Measurements from ENCODE around the gene ATP4B. TPM values are rescaled to one million over a fixed set of nuclear protein-coding genes. Genes with fewer than 3 reads are reported as not detected.

The ATP4B gene
- total RNA-seq, 1 donor, result not detected

- H3K36me3 ChIP-seq (ENCODE audit: insufficient read depth, low read length), result no peaks in the 10 kb centered on the region
- TF ChIP-seq, protein P1, sequence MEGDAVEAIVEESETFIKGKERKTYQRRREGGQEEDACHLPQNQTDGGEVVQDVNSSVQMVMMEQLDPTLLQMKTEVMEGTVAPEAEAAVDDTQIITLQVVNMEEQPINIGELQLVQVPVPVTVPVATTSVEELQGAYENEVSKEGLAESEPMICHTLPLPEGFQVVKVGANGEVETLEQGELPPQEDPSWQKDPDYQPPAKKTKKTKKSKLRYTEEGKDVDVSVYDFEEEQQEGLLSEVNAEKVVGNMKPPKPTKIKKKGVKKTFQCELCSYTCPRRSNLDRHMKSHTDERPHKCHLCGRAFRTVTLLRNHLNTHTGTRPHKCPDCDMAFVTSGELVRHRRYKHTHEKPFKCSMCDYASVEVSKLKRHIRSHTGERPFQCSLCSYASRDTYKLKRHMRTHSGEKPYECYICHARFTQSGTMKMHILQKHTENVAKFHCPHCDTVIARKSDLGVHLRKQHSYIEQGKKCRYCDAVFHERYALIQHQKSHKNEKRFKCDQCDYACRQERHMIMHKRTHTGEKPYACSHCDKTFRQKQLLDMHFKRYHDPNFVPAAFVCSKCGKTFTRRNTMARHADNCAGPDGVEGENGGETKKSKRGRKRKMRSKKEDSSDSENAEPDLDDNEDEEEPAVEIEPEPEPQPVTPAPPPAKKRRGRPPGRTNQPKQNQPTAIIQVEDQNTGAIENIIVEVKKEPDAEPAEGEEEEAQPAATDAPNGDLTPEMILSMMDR (IDR thresholded peaks at IDR 0.05; ENCODE audit: extremely low read depth, low read depth, low read length), result no peak
- no peak overlapping the region for H3K27ac ChIP-seq (ENCODE audit: low read depth, low read length)
- no peak overlapping the region for H3K4me3 ChIP-seq (ENCODE audit: insufficient read depth, low read length)
- no peaks in the 10 kb centered on the region for H3K9me3 ChIP-seq (ENCODE audit: low read depth, low read length)
- no peaks in the 10 kb centered on the region for H4K20me1 ChIP-seq (ENCODE audit: insufficient read depth, low read length)
- no peaks in the 10 kb centered on the region for H3K4me1 ChIP-seq (ENCODE audit: insufficient read depth, low read length)
- H3K27me3 ChIP-seq (ENCODE audit: insufficient read depth, low read length), result peaks cover 13% of the 10 kb centered on the region
- H3K79me2 ChIP-seq (ENCODE audit: insufficient read depth, low read length), result no peaks in the 10 kb centered on the region
- no peak overlapping the region for H2AFZ ChIP-seq (ENCODE audit: low read length)
- peak; percentile 82 for DNase-seq (ENCODE audit: insufficient read length, low spot score, missing footprints)
- H3K4me2 ChIP-seq (ENCODE audit: insufficient read depth, low read length), result no peak overlapping the region
These were observed 4.5 kb downstream of the ATP4B start for GRCh38 chr13:113653264-113654174.

- H3K4me1 ChIP-seq (ENCODE audit: insufficient read depth, low read length), result no peaks in the 10 kb centered on the region
- H3K4me3 ChIP-seq (ENCODE audit: insufficient read depth, low read length), result no peak overlapping the region
- DNase-seq (ENCODE audit: insufficient read length, low spot score, missing footprints), result peak; percentile 86
- no peaks in the 10 kb centered on the region for H3K36me3 ChIP-seq (ENCODE audit: insufficient read depth, low read length)
- H4K20me1 ChIP-seq (ENCODE audit: insufficient read depth, low read length), result no peaks in the 10 kb centered on the region
- no peak overlapping the region for H3K27ac ChIP-seq (ENCODE audit: low read depth, low read length)
- peaks cover 13% of the 10 kb centered on the region for H3K27me3 ChIP-seq (ENCODE audit: insufficient read depth, low read length)
- H3K9me3 ChIP-seq (ENCODE audit: low read depth, low read length), result no peaks in the 10 kb centered on the region
- H3K4me2 ChIP-seq (ENCODE audit: insufficient read depth, low read length), result no peak overlapping the region
- H2AFZ ChIP-seq (ENCODE audit: low read length), result no peak overlapping the region
- H3K79me2 ChIP-seq (ENCODE audit: insufficient read depth, low read length), result no peaks in the 10 kb centered on the region
- TF ChIP-seq, protein P1 (IDR thresholded peaks at IDR 0.05; ENCODE audit: extremely low read depth, low read depth, low read length), result no peak
These were observed 5.4 kb downstream of the ATP4B start for GRCh38 chr13:113652404-113653263.

GRCh38 chr13:113651511-113652403, 6.2 kb downstream of the ATP4B start:
- H3K79me2 ChIP-seq (ENCODE audit: insufficient read depth, low read length), result no peaks in the 10 kb centered on the region
- no peaks in the 10 kb centered on the region for H3K36me3 ChIP-seq (ENCODE audit: insufficient read depth, low read length)
- TF ChIP-seq, protein P1 (IDR thresholded peaks at IDR 0.05; ENCODE audit: extremely low read depth, low read depth, low read length), result no peak
- no peaks in the 10 kb centered on the region for H3K9me3 ChIP-seq (ENCODE audit: low read depth, low read length)
- H3K4me3 ChIP-seq (ENCODE audit: insufficient read depth, low read length), result no peak overlapping the region
- peaks cover 4% of the 10 kb centered on the region for H3K4me1 ChIP-seq (ENCODE audit: insufficient read depth, low read length)
- DNase-seq (ENCODE audit: insufficient read length, low spot score, missing footprints), result peak; percentile 66
- no peak overlapping the region for H2AFZ ChIP-seq (ENCODE audit: low read length)
- no peaks in the 10 kb centered on the region for H4K20me1 ChIP-seq (ENCODE audit: insufficient read depth, low read length)
- no peak overlapping the region for H3K4me2 ChIP-seq (ENCODE audit: insufficient read depth, low read length)
- H3K27me3 ChIP-seq (ENCODE audit: insufficient read depth, low read length), result peaks cover 6% of the 10 kb centered on the region
- H3K27ac ChIP-seq (ENCODE audit: low read depth, low read length), result no peak overlapping the region
